ENCODE data around the gene FBXL17.

DNA sequence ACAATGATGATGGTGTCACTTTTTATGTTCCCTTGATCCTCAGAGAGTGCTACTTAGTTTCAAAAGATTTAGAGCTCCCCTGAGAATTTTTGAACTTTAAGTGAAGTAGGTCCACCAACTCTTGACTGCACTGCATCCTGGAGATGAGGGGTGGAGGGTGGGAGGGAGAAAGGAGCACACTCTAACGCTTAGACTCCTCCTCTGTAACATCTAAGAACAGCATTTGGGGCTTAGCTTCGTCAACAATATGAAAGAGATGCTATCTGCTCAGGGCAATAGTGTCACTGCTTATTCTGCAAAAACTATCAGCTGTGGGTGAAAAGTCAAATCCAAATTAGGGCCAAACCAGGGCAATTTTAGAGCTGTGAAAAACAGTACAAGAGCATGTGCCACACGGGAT is 468.4 kb downstream of the FBXL17 start:
- TF ChIP-seq EZH2 (IDR thresholded peaks at IDR 0.05; ENCODE audit: insufficient read depth, poor library complexity, severe bottlenecking) = no peak
- no peak for TF ChIP-seq EZH2phosphoT487 (IDR thresholded peaks at IDR 0.05; ENCODE audit: insufficient read depth, low read depth)

Data from GM23248 (cell line).